DLD1 (cell line): ENCODE measurements around the gene TRPV4.
"Not testable (repeated sequence)": the region's sequence is repeated elsewhere in the genome, so short reads cannot be mapped to it uniquely, and the experiment has no call there.

ENCODE experiments used
- in situ Hi-C: cut with HindIII; loops from 2 replicates; pipeline ENCODE4 v1.10.0; 2017; ENCODE audit warnings: low sequenced_read_pairs

The TRPV4 gene

GRCh38 chr12:109833307-109834189 lies at the start of gene TRPV4:
TRPV4 (minus strand) TSS chr12:109833398; CDS start chr12:109814796, 18,602 bp downstream.
- in situ Hi-C loops: no loop called here

- in situ Hi-C loops: no loop called here
Measured at GRCh38 chr12:109881752-109882151, 48.6 kb upstream of the TRPV4 start.

GRCh38 chr12:109880938-109881337 lies 47.7 kb upstream of the TRPV4 start:
- in situ Hi-C loops: no loop called here

- in situ Hi-C loops: no loop called here
Measured at GRCh38 chr12:109880043-109880931, 47.1 kb upstream of the TRPV4 start, which contains the start of gene GLTP. GLTP (minus strand) TSS chr12:109880541; CDS start chr12:109880374, 167 bp downstream.

- in situ Hi-C loops: no loop called here
Measured at GRCh38 chr12:109879351-109880042, 46.3 kb upstream of the TRPV4 start.

- in situ Hi-C loops: no loop called here
Measured at GRCh38 chr12:109878749-109879148, 45.6 kb upstream of the TRPV4 start.

- in situ Hi-C loops: no loop called here
Measured at GRCh38 chr12:109878247-109878625, 45.0 kb upstream of the TRPV4 start.

- in situ Hi-C loops: no loop called here
Measured at GRCh38 chr12:109877504-109878246, 44.5 kb upstream of the TRPV4 start.

GRCh38 chr12:109876406-109876805 lies 43.2 kb upstream of the TRPV4 start:
- in situ Hi-C loops: no loop called here

GRCh38 chr12:109875572-109876131 lies 42.5 kb upstream of the TRPV4 start:
- in situ Hi-C loops: no loop called here

GRCh38 chr12:109873653-109874052 lies 40.5 kb upstream of the TRPV4 start:
- in situ Hi-C loops: no loop called here

- in situ Hi-C loops: no loop called here
Measured at GRCh38 chr12:109871668-109872314, 38.6 kb upstream of the TRPV4 start.

- in situ Hi-C loops: no loop called here
Measured at GRCh38 chr12:109870648-109871047, 37.5 kb upstream of the TRPV4 start.

GRCh38 chr12:109868182-109869051 lies 35.2 kb upstream of the TRPV4 start:
- in situ Hi-C loops: no loop called here

GRCh38 chr12:109864916-109865315 lies 31.7 kb upstream of the TRPV4 start:
- in situ Hi-C loops: no loop called here

- in situ Hi-C loops: no loop called here
Measured at GRCh38 chr12:109863847-109864712, 30.9 kb upstream of the TRPV4 start.

- in situ Hi-C loops: not testable (repeated sequence)
Measured at GRCh38 chr12:109862491-109862890, 29.3 kb upstream of the TRPV4 start.
